ENCODE results near the gene KIAA2012. TPM values are rescaled to one million over a fixed set of nuclear protein-coding genes. Genes with fewer than 3 reads are reported as not detected.

The KIAA2012 gene
- total and polyA plus RNA-seq, 2 of the 8 experiments (the other 6 are each of a cell fraction or from before 2014, with no cell fraction given): not detected

GRCh38 chr2:202158796-202159195 lies 85.7 kb downstream of the KIAA2012 start:
- Histone ChIP-seq H3K4me1 (replicated peaks in 1 of 4; ENCODE audit: control insufficient read depth in 3 of 4, insufficient read depth in 4 of 4, low read length in 3 of 4) (no peaks in the 10 kb centered on the region), H3K36me3 (ENCODE audit: control insufficient read depth in 2 of 4, insufficient read depth in 4 of 4, low read length in 3 of 4) (no peaks in the 10 kb centered on the region), H2AFZ (ENCODE audit: low read length) (no peak overlapping the region), H4K20me1 (replicated peaks in 1 of 2; ENCODE audit: control insufficient read depth in 1 of 2, insufficient read depth in 2 of 2, low read length in 2 of 2) (no peaks in the 10 kb centered on the region), H3K9ac (replicated peaks in 1 of 4; ENCODE audit: extremely low read depth in 1 of 4, low read depth in 3 of 4, low read length in 3 of 4) (no peak overlapping the region), H3K79me1 (ENCODE audit: low read depth, low read length) (no peaks in the 10 kb centered on the region), H3K23me2 (ENCODE audit: low read depth, low read length) (no peaks in the 10 kb centered on the region), H2BK5ac (ENCODE audit: low read depth, low read length) (no peak overlapping the region), H3K14ac (ENCODE audit: insufficient read length) (no peak overlapping the region), H3K27ac (ENCODE audit: low read depth, low read length) (no peak overlapping the region), H3K23ac (ENCODE audit: insufficient read length) (no peak overlapping the region), H2BK12ac (ENCODE audit: low read depth, low read length) (no peak overlapping the region), H4K91ac (replicated peaks; ENCODE audit: insufficient read length, low read length) (no peak overlapping the region), H2BK20ac (ENCODE audit: low read length) (no peak overlapping the region), H3K4ac (replicated peaks; ENCODE audit: insufficient read length, low read depth, low read length) (no peak overlapping the region), H3K56ac (replicated peaks; ENCODE audit: insufficient read length, low read depth, low read length) (no peak overlapping the region), H3K9me3 (ENCODE audit: insufficient read depth in 2 of 2, low read depth in 1 of 2, low read length in 1 of 2) (no peaks in the 10 kb centered on the region), H4K5ac (ENCODE audit: insufficient read length, low read depth, low read length) (no peak overlapping the region), H3K27me3 (replicated peaks in 1 of 4; ENCODE audit: control insufficient read depth in 3 of 4, extremely low read depth in 1 of 4, insufficient read depth in 3 of 4, low read length in 3 of 4) (no peaks in the 10 kb centered on the region), H3K4me3 (ENCODE audit: extremely low read depth in 1 of 4, insufficient read depth in 2 of 4, low read depth in 3 of 4, low read length in 4 of 4) (no peak overlapping the region), H2BK15ac (ENCODE audit: low read length) (no peak overlapping the region), H3K18ac (ENCODE audit: extremely low read depth, low read length) (no peak overlapping the region), H3K4me2 (ENCODE audit: insufficient read depth in 1 of 2, low read depth in 2 of 2, low read length in 2 of 2) (no peak overlapping the region), H4K8ac (ENCODE audit: extremely low read depth, insufficient read depth, low read length) (no peak overlapping the region), H2AK5ac (ENCODE audit: low read depth, low read length) (no peak overlapping the region), H2BK120ac (replicated peaks; ENCODE audit: low read depth, low read length) (no peak overlapping the region), H3K79me2 (ENCODE audit: control insufficient read depth in 1 of 2, insufficient read depth in 2 of 2, low read length in 2 of 2) (no peaks in the 10 kb centered on the region)
- WGBS, 2 experiments (ENCODE audit: extremely low coverage in 1 of 2, insufficient coverage in 1 of 2, insufficient read length in 1 of 2, insufficient replicate concordance in 2 of 2, low coverage in 1 of 2, low lambda C conversion rate in 2 of 2, missing lambda C conversion rate in 1 of 2): 83% methylated on average over 5 of the region's 5 CpGs; no CpG with 5 or more reads in 1 of the 2 experiments
- DNase-seq (ENCODE audit: low read depth in 1 of 2, low spot score in 2 of 2): no peak
- ChIA-PET POLR2A (ENCODE audit: partially characterized antibody) (interaction anchor here (0.8 kb wide), 1 partner anchor 109 kb away, joined by 5 read pairs; no protein-coding TSS in a partner anchor), CTCF (ENCODE audit: partially characterized antibody) (interaction anchor here (0.6 to 3.0 kb wide), 13 partner anchors 12 to 361 kb away, joined by 3 to 13 read pairs (median 3); no protein-coding TSS in a partner anchor)
- FAIRE-seq: no peak
- TF ChIP-seq POLR2AphosphoS5 (IDR thresholded peaks at IDR 0.05; ENCODE audit: low read depth, low read length): no peak
- TF ChIP-seq CTCF (IDR thresholded peaks at IDR 0.05; ENCODE audit: control extremely low read depth in 1 of 3, insufficient read depth in 1 of 3, low read depth in 1 of 3, low read length in 3 of 3): peak; percentile 29 to 45 (median 39); a peak in 3 of 4 replicates
- TF ChIP-seq RAD21 (IDR thresholded peaks at IDR 0.05 in 1 of 2, conservative IDR thresholded peaks at IDR 0.05 in 1 of 2; ENCODE audit: low read depth in 2 of 2, low read length in 2 of 2): peak; percentile 64 to 76

All from H1 (cell line).